Central memory CD4-positive, alpha-beta T cell (primary cell): Measurements from ENCODE around the gene AOC3.
"Not testable (repeated sequence)": the region's sequence is repeated elsewhere in the genome, so short reads cannot be mapped to it uniquely, and the experiment has no call there.

ENCODE experiments used
- DNase-seq: peaks from one replicate; pipeline ENCODE4 v3.0.0; 2022

The AOC3 gene

GRCh38 chr17:42844761-42845555, 6.0 kb upstream of the AOC3 start:
- DNase-seq = no peak

DNA sequence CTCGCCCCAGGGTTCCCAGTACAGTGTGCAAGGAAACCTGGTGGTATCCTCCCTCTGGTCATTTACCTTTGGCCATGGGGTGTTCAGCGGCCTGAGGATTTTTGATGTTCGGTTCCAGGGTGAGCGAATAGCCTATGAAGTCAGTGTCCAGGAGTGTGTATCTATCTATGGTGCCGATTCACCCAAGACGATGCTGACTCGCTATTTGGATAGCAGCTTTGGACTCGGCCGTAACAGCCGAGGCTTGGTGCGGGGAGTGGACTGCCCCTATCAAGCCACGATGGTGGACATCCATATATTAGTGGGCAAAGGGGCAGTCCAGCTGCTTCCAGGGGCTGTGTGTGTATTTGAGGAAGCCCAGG, 5.5 kb upstream of the AOC3 start:
- DNase-seq = no peak

GRCh38 chr17:42845918-42846593, 4.9 kb upstream of the AOC3 start:
- DNase-seq = no peak

DNA sequence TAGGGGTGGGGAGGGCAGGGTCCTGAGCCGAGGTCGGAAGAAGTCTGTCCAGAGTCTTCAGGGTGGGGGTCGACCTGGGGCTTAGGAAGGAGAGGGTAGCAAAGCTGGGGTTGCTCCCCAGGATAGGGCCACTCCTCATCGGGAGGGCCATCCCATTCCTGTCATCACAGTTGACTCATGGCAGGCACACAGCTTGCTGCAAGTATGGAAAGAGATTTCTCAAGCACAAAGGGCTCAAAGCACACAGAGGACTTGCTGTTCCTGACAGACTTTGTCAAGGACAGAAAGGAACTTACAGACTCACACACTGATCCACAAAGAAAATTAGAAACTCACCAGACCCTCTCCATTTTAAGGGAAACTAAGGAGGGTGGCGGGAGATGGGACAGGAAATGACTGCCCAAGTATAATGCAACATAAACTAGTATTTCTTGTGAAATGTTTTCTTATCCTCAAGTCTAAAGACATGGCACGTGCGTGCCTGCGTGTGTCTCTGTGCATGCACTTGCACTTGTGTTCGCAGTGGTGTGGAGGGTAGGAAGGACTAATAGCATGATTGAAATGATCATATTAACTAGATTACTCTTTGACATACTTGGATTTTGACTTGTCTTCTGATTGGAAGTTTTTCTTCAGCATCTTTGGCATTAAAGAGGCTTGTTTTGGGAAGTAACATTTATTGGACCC, 4.3 kb upstream of the AOC3 start:
- DNase-seq = no peak

- no peak for DNase-seq
Measured at GRCh38 chr17:42848093-42848492, 2.9 kb upstream of the AOC3 start.

DNA sequence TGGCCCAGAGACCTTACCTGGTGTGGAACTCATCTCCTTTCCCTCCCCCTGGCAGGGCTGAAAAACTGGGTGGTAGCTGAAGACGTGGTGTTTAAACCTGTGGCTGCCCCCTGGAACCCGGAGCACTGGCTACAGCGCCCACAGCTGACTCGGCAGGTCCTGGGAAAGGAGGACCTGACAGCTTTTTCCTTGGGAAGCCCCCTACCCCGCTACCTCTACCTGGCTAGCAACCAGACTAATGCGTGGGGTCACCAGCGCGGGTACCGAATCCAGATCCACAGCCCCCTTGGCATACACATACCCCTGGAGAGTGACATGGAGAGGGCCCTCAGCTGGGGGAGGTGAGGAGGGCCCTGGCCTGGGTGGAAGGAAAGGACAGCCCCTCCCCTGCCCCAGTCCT, 2.0 kb upstream of the AOC3 start:
- DNase-seq = no peak

DNA sequence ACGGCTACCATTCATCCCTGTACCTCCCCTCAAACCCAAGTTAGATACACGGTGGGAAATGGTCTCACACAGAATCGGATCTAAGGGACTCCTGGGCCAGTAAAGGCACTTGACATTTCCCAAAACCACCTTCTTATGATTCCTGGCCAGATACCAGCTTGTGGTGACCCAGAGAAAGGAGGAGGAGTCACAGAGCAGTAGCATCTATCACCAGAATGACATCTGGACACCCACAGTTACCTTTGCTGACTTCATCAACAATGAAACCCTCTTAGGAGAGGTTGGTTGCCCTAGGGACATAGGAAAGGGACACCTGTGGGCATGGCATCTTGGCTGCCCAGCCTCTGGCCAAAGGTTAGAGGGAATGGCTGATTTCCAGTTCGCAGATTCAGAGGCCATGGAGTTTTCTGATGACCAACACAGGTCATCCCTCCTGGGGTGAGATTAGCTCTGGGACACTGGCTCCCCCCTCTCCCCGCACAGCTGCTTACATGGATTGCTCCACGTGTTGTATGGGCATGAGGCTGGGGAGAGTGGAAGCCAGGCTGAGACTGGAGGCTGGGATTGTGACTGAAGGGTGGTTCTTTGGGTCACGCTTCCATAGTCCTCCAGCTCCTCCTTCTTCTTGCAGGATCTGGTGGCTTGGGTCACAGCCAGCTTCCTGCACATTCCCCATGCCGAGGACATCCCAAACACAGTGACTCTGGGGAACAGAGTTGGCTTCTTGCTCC, 1.4 kb upstream of the AOC3 start:
- no peak for DNase-seq

DNA sequence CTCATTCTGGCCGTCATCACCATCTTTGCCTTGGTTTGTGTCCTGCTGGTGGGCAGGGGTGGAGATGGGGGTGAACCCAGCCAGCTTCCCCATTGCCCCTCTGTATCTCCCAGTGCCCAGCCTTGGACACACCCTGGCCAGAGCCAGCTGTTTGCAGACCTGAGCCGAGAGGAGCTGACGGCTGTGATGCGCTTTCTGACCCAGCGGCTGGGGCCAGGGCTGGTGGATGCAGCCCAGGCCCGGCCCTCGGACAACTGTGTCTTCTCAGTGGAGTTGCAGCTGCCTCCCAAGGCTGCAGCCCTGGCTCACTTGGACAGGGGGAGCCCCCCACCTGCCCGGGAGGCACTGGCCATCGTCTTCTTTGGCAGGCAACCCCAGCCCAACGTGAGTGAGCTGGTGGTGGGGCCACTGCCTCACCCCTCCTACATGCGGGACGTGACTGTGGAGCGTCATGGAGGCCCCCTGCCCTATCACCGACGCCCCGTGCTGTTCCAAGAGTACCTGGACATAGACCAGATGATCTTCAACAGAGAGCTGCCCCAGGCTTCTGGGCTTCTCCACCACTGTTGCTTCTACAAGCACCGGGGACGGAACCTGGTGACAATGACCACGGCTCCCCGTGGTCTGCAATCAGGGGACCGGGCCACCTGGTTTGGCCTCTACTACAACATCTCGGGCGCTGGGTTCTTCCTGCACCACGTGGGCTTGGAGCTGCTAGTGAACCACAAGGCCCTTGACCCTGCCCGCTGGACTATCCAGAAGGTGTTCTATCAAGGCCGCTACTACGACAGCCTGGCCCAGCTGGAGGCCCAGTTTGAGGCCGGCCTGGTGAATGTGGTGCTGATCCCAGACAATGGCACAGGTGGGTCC, 607 bp downstream of the AOC3 start:
- not testable (repeated sequence) for DNase-seq

DNA sequence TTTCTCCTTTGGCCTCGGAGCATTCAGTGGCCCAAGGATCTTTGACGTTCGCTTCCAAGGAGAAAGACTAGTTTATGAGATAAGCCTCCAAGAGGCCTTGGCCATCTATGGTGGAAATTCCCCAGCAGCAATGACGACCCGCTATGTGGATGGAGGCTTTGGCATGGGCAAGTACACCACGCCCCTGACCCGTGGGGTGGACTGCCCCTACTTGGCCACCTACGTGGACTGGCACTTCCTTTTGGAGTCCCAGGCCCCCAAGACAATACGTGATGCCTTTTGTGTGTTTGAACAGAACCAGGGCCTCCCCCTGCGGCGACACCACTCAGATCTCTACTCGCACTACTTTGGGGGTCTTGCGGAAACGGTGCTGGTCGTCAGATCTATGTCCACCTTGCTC, 1.4 kb downstream of the AOC3 start:
- no peak for DNase-seq

- DNase-seq = no peak
Measured at GRCh38 chr17:42853004-42853403, 2.0 kb downstream of the AOC3 start.

DNA sequence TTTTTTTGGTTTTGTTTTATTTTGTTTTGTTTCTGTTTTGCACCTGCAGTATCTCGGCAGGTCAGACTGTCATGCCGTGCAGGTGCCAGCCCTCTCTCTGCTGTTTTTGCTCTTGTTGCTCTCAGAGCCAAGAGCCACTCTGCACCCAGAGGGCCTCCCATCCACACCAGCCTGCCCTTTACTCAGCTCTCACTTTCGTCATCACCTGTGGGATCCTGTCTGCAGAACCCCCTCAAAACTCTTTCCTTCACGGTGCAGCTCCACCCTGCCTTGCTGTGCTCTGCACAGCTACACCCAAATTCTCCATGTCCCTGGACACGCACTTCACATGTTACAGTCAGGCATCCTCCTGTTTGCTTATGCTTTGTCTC, 2.6 kb downstream of the AOC3 start:
- no peak for DNase-seq

DNA sequence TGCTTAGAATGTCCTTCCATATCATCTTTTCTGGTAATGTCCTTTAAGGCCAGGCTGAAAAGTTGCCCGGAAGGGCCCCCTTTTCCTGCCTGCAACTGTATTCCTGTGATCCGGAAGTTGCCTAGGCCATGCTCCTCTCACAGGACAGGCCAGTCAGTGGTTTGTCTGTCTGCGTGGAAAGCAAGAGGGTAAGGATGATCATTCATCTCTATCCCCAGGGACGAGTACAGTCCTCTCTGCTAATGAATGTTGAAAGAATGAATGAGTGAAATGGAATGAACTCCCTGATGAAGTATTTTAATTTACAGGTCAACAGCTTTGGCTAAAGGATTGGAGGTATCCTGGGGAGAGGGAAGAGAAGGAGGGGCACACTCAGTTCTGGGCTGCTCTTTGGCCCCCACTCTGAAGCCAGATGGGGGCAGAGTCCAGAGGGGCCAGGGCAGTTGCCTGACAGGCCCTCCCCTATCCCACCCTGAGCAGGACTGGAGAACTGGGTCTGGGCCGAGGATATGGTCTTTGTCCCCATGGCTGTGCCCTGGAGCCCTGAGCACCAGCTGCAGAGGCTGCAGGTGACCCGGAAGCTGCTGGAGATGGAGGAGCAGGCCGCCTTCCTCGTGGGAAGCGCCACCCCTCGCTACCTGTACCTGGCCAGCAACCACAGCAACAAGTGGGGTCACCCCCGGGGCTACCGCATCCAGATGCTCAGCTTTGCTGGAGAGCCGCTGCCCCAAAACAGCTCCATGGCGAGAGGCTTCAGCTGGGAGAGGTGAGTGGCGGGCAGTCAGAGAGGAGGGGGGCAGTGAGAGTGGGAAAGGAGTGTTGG, 3.2 kb downstream of the AOC3 start:
- no peak for DNase-seq

- DNase-seq = no peak
Measured at GRCh38 chr17:42855048-42855596, 4.1 kb downstream of the AOC3 start.

DNA sequence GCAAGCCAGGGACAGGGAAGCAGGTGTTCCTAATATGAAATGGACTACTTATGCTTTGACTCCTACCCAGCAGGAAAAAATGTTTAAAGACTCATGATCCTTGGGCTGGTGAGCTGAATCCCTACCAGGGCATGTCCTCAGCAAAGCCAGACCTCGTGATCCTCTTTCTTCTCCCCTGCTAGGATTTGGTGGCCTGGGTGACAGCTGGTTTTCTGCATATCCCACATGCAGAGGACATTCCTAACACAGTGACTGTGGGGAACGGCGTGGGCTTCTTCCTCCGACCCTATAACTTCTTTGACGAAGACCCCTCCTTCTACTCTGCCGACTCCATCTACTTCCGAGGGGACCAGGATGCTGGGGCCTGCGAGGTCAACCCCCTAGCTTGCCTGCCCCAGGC, 5.1 kb downstream of the AOC3 start:
- not testable (repeated sequence) for DNase-seq

GRCh38 chr17:42856516-42856915, 5.5 kb downstream of the AOC3 start:
- DNase-seq = not testable (repeated sequence)

GRCh38 chr17:42857389-42857788, 6.4 kb downstream of the AOC3 start:
- no peak for DNase-seq

- DNase-seq = no peak
Measured at GRCh38 chr17:42865638-42866094, 14.7 kb downstream of the AOC3 start.

- DNase-seq = no peak
Measured at GRCh38 chr17:42866216-42866615, 15.2 kb downstream of the AOC3 start.

DNA sequence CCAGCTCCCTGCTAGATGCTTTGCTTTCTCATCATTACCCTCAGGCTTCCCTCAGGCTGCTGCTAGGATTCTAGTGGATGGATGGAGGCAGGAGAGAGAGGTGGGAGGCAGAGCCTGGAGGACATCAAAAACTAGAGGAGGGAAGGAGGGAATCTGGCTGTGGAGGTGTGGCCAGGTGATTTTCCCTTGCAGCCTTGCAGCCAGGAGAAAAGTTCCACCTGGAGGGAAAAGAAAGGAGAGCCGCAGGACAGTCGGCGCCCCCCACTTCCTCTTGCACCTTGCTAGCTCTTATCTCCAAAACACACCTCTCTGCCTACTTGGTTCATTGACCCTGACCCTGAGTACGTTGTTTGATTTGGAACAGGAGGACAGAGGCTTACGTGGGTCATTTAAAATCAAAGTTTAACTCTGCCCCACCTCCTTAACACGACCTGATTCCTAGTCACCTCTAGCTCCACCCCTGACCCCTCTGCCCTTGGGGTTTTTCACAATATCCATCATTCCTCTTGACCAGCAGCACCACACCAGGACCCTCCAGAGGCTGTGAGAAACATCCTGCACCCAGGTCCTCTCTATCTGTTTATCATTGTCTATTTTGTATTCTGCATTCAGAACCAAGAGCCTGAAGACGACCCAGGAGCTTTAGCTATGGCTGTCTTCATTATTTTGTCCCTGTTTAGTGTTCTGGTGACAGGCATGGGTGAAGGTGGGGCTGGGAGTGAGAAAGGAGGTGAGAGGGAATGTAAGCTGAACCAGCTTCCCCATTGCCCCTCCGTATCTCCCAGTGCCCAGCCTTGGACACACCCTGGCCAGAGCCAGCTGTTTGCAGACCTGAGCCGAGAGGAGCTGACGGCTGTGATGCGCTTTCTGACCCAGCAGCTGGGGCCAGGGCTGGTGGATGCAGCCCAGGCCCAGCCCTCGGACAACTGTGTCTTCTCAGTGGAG, 15.9 kb downstream of the AOC3 start:
- DNase-seq = no peak
